Endodermal cell (in vitro differentiated cells): ENCODE data around the gene DDX51. TPM values are rescaled to one million over a fixed set of nuclear protein-coding genes. Genes with fewer than 3 reads are reported as not detected.
A peak's percentile ranks its signal among the peaks of the same experiment; 100 is the strongest.

Experiments
- DNase-seq: peaks from one replicate; pipeline ENCODE4 v3.0.0-alpha.2; 2017
- H3K27ac ChIP-seq: 2 replicates; pipeline ENCODE4 v1.5.1; 2013; ENCODE audit warnings: mild to moderate bottlenecking, low read depth, low read length, moderate library complexity
- H3K27me3 ChIP-seq: 2 replicates; pipeline ENCODE4 v1.6.1; 2013; ENCODE audit warnings: mild to moderate bottlenecking, low read length, moderate library complexity; ENCODE audit not compliant: insufficient read depth, control insufficient read depth, poor library complexity, severe bottlenecking
- H3K36me3 ChIP-seq: 2 replicates; pipeline ENCODE4 v1.7.0; 2013; ENCODE audit warnings: mild to moderate bottlenecking, low read length, moderate library complexity; ENCODE audit not compliant: control insufficient read depth, insufficient read depth
- H3K4me1 ChIP-seq: one replicate; pipeline ENCODE4 v1.7.0; 2013; ENCODE audit warnings: low read length; ENCODE audit not compliant: control insufficient read depth, insufficient read depth
- H3K4me3 ChIP-seq: 2 replicates; pipeline ENCODE4 v1.5.1; 2013; ENCODE audit warnings: mild to moderate bottlenecking, low read length, moderate library complexity
- H3K9ac ChIP-seq: 2 replicates; pipeline ENCODE4 v1.6.1; 2013; ENCODE audit warnings: mild to moderate bottlenecking, low read length, moderate library complexity; ENCODE audit not compliant: poor library complexity, severe bottlenecking; ENCODE audit errors: extremely low read depth
- H3K9me3 ChIP-seq: 2 replicates; pipeline ENCODE4 v1.6.1; 2013; ENCODE audit warnings: mild to moderate bottlenecking, low read length, moderate library complexity; ENCODE audit not compliant: control insufficient read depth
- H3K27ac Mint-ChIP-seq: 2 replicates; pipeline ENCODE4 v1.8.0; 2020; ENCODE audit warnings: mixed read lengths
- H3K27me3 Mint-ChIP-seq: 2 replicates; pipeline ENCODE4 v1.8.0; 2021; ENCODE audit warnings: mild to moderate bottlenecking, mixed read lengths; ENCODE audit not compliant: insufficient read depth
- H3K36me3 Mint-ChIP-seq: 2 replicates; pipeline ENCODE4 v1.8.0; 2020; ENCODE audit warnings: low read depth, mixed read lengths
- H3K4me1 Mint-ChIP-seq: 2 replicates; pipeline ENCODE4 v1.8.0; 2020; ENCODE audit warnings: mixed read lengths
- H3K4me3 Mint-ChIP-seq: 2 replicates; pipeline ENCODE4 v1.8.0; 2020; ENCODE audit warnings: mild to moderate bottlenecking, moderate library complexity, mixed read lengths
- H3K9me3 Mint-ChIP-seq: 2 replicates; pipeline ENCODE4 v1.8.0; 2020; ENCODE audit warnings: mild to moderate bottlenecking, mixed read lengths
- WGBS, 2 experiments: methylation state at CpG; one replicate each; pipeline versions ENCODE4 v1.1.5 to v1.1.7; 2013; ENCODE audit warnings: missing lambda C conversion rate in 2 of 2, mixed read lengths in 1 of 2; ENCODE audit not compliant: insufficient coverage in 1 of 2, insufficient read length in 1 of 2; 5-methylcytosine and 5-hydroxymethylcytosine counted together
- total RNA-seq, 2 donors: library from RNA; stranded (reverse); fragmentation: NEBNext Ultra II Directional in 1 of 2; extraction: Animal tissue kit (Norgen Biotek cat#: 25700) in 1 of 2; gene quantifications; 2 replicates in 1 of 2; 3 replicates in 1 of 2; pipeline ENCODE4 v1.2.1, GENCODE V29; 2021
- TF ChIP-seq, protein P1 (sequence below): fragments of 200-600 bp; sonication (generic); conservative IDR thresholded peaks from 2 replicates; pipeline ENCODE4 v1.5.0; 2021; ENCODE audit warnings: antibody characterized with exemption, mild to moderate bottlenecking

The DDX51 gene
- total RNA-seq, 2 donors from 2014 or later = 31.5 to 33.8 TPM

DNA sequence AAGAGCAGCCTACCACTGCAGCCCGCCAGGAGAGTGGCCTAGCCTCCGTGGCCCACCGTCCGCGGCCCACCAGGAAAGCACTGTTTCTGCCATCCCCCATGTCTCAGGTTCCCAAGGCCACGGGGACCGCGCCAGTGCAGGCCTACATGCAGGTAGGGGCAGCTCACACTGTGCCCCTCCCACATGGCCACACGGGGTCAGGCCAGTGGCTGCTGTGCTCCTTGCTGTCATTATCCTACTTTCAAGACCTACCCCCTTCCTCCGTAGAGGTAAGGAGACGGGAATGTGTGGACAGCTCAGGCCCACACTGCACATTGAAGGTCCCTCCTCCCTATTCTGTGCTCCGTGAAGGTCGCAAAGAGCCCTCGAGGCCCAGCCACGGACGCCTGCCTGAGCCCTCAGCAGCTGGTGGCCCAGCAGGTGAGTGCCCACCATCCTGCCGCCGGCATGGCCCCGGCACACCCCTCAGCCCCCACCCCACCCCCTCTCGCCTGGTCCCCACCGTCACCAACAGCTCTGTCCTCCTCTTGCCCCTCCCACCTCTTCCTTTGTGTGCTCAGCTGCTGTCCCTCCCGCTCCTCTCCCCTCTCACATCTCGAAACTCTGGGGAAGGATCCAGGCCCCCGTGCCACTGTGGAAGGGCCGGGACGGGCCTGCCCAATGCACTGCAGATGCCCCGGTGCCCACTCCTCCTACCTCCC, 10.0 kb downstream of the DDX51 start:
- no peaks in the 10 kb centered on the region for H3K27me3 ChIP-seq
- H3K36me3 ChIP-seq = peaks cover 3% of the 10 kb centered on the region
- Mint-ChIP-seq H3K27ac (no peak overlapping the region), H3K4me1 (no peaks in the 10 kb centered on the region), H3K27me3 (peaks cover 26% of the 10 kb centered on the region), H3K4me3 (no peak overlapping the region), H3K36me3 (peaks cover 27% of the 10 kb centered on the region), H3K9me3 (peaks cover 25% of the 10 kb centered on the region)
- H3K4me3 ChIP-seq = no peak overlapping the region
- no peaks in the 10 kb centered on the region for H3K4me1 ChIP-seq
- peaks cover 5% of the 10 kb centered on the region for H3K9me3 ChIP-seq
- peak overlapping the region; percentile 57 for H3K27ac ChIP-seq
- H3K9ac ChIP-seq = no peak overlapping the region
- WGBS, 2 experiments = 69% methylated on average over 15 to 25 of the region's 27 CpGs
- peak; percentile 74 for DNase-seq
- TF ChIP-seq, protein P1, sequence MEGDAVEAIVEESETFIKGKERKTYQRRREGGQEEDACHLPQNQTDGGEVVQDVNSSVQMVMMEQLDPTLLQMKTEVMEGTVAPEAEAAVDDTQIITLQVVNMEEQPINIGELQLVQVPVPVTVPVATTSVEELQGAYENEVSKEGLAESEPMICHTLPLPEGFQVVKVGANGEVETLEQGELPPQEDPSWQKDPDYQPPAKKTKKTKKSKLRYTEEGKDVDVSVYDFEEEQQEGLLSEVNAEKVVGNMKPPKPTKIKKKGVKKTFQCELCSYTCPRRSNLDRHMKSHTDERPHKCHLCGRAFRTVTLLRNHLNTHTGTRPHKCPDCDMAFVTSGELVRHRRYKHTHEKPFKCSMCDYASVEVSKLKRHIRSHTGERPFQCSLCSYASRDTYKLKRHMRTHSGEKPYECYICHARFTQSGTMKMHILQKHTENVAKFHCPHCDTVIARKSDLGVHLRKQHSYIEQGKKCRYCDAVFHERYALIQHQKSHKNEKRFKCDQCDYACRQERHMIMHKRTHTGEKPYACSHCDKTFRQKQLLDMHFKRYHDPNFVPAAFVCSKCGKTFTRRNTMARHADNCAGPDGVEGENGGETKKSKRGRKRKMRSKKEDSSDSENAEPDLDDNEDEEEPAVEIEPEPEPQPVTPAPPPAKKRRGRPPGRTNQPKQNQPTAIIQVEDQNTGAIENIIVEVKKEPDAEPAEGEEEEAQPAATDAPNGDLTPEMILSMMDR = peak; percentile 35

- 88 to 95% methylated on average over 28 to 39 of the region's 39 CpGs for WGBS, 2 experiments
These were observed 11.3 kb downstream of the DDX51 start for GRCh38 chr12:132132609-132133430.

DNA sequence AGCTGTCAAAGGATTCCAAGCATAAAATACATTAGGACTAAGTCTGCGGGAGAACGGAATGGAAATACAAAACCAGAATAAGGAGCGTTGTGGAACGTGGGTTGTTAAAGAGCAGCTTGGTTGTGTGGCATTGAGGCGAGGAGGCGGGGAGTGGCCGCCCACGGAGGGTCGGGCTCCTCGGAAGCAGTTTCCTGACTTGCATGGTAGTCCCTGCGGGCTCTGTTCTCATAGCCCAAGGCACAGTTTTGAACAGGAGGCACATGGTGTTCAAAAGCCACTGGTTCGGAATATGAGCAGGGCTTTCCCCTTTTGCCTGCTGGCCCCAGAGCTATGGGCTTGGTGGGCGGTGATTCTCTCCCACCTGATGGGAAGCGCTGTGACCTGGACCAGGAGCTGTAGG, 12.2 kb downstream of the DDX51 start:
- H3K36me3 Mint-ChIP-seq = peaks cover 42% of the 10 kb centered on the region
- TF ChIP-seq, protein P1 = no peak
- no peak overlapping the region for H3K27ac Mint-ChIP-seq
- H3K9ac ChIP-seq = no peak overlapping the region
- no peak overlapping the region for H3K4me3 ChIP-seq
- peaks cover 19% of the 10 kb centered on the region for H3K27me3 Mint-ChIP-seq
- H3K27me3 ChIP-seq = no peaks in the 10 kb centered on the region
- H3K4me3 Mint-ChIP-seq = no peak overlapping the region
- H3K36me3 ChIP-seq = peaks cover 21% of the 10 kb centered on the region
- WGBS, 2 experiments = 88 to 91% methylated on average over 11 to 14 of the region's 14 CpGs
- peaks cover 26% of the 10 kb centered on the region for H3K9me3 ChIP-seq
- peaks cover 44% of the 10 kb centered on the region for H3K9me3 Mint-ChIP-seq
- H3K4me1 ChIP-seq = no peaks in the 10 kb centered on the region
- no peaks in the 10 kb centered on the region for H3K4me1 Mint-ChIP-seq
- no peak overlapping the region for H3K27ac ChIP-seq
- no peak for DNase-seq

More at GRCh38 chr12:132132609-132133430, 11.3 kb downstream of the DDX51 start:
- Histone ChIP-seq H3K4me3 (no peak overlapping the region), H3K9me3 (peaks cover 17% of the 10 kb centered on the region), H3K27me3 (no peaks in the 10 kb centered on the region), H3K9ac (no peak overlapping the region), H3K4me1 (no peaks in the 10 kb centered on the region), H3K27ac (no peak overlapping the region), H3K36me3 (peaks cover 12% of the 10 kb centered on the region)
- Mint-ChIP-seq H3K27ac (no peak overlapping the region), H3K4me3 (no peak overlapping the region), H3K4me1 (no peaks in the 10 kb centered on the region), H3K27me3 (peaks cover 24% of the 10 kb centered on the region), H3K36me3 (peaks cover 33% of the 10 kb centered on the region), H3K9me3 (peaks cover 38% of the 10 kb centered on the region)
- TF ChIP-seq, protein P1 = no peak
- no peak for DNase-seq
